Hematopoietic multipotent progenitor cell treated with erythropoietin and hydrocortisone succinate and interleukin-3 and kit ligand, for 4 days (in vitro differentiated cells): Measurements from ENCODE around the gene PRKAG2.

Experiments used
- DNase-seq: peaks from one replicate; pipeline ENCODE4 v3.0.0-alpha.2; 2015

PRKAG2 gene

DNA sequence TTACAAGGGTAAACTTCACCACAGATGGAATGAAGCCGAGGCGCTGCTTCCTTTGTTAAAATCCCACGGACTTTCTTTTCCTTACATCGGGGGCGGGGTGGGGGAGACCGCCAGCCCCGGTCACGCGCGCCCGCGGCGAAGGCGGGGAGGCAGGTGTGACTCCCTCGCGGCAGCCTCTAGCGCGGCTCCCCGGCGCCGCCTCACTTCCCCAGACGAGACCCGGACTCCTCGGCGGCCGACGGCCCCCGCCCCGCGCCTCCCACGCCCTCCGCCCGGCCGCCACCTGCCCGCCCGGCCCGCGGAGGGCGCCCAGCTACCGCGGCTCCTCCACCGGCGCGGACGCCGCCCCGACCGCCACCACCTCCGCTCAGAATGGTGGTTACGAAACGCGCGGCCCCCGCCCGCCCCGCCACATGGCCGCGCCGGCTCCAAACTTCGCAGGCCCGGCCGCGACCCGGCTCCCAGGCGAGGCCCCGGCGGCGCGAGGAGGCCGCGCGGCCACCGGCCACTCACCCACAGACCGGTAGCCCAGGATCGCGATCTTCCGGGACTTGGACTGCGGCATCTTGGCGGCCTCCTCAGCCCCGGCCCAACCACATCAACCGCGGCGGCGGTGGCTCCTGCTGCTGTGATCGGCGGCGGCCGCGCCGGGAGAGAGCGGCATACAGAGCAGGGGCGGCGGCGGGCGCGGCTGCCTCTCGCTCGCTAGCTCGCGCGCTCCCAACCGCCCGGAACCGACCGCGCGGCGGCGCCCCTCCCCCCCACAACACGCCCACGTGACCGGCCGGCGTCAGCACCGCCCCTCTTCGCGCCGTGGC, 357.8 kb downstream of the PRKAG2 start:
- peak; percentile 65 for DNase-seq

GRCh38 chr7:151518105-151518946, 358.6 kb downstream of the PRKAG2 start:
- peak; percentile 61 for DNase-seq

DNA sequence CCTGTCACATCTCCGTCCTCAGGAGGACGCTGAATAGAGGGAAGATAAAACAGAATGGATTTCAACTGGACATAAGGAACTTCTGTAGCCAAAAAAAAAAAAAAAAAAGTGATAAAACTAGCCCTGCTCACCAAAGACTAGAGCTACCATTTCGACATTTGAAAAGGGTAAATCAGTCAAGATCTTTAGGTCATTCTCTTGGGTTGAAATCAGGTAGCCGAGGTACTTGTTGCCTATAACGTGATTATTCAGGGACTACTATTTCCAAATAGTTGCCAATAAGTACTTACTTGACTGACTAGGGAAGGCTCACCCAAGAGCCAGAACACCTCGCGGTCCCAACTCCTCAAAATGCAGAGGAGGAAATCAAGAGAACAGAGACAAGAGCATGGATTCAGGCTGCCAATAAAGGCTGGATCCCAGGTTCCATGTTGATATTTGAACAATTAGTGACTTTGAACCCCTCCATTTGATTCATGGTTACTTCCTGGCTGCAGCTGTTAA, 359.3 kb downstream of the PRKAG2 start:
- DNase-seq: no peak

GRCh38 chr7:151515276-151515565, 361.7 kb downstream of the PRKAG2 start:
- no peak for DNase-seq

DNA sequence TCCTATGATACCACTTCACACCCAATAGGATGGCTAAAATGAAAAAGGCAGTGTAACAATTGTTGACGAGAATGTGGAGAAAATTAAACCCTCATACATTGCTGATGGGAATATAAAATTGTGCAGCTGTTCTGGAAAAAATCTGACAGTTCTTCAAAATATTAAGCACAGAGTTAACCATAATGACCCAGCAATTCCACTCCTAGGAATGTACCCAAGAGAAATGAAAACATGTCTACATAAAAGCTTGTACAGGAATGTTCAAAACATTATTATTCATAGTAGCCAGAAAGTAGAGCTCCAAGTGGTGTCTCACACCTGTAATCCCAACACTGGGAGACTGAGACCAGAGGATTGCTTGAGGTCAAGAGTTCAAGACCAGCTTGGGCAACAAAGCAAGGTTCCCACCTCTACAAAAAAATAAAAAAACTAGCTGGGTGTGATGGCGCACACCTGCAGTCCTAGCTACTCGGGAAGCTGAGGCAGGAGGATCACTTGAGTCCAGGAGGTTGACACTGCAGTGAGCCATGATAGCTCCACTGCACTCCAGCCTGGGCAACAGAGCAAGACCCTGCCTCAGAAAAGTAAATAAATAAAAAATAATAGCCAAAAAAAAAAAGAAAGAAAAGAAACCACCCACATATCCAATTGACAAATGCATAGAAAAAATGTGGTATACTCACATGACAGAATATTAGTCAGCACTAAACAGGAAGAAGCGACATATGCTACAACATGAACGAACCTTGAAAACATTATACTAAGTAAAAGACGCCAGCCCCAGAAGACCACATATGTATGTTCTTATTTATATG, 362.2 kb downstream of the PRKAG2 start:
- DNase-seq: no peak

- DNase-seq: no peak
These were observed 363.8 kb downstream of the PRKAG2 start for GRCh38 chr7:151513133-151513532.

- no peak for DNase-seq
These were observed 364.6 kb downstream of the PRKAG2 start for GRCh38 chr7:151512353-151512752.

GRCh38 chr7:151511946-151512345, 365.0 kb downstream of the PRKAG2 start:
- DNase-seq: no peak

DNA sequence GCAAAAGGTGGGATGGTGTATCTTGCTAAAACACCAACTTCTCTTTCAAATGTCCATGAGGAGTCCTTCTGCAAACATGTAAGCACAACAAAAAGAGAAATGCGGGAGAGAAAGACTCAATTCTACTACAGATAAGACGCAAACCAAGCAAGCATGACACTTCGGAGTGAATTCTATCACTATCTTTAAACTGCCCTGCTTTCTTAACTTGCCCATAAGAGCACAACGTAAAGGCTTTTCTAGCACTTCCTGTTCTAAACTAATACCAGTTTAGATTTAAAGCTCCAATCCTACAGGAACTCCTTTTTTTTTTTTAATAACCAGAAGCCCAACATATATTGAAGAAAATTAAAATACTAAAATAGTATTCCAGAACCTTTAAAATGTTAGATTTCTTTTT, 365.6 kb downstream of the PRKAG2 start:
- DNase-seq: no peak

GRCh38 chr7:151509670-151510333, 367.1 kb downstream of the PRKAG2 start:
- no peak for DNase-seq

DNA sequence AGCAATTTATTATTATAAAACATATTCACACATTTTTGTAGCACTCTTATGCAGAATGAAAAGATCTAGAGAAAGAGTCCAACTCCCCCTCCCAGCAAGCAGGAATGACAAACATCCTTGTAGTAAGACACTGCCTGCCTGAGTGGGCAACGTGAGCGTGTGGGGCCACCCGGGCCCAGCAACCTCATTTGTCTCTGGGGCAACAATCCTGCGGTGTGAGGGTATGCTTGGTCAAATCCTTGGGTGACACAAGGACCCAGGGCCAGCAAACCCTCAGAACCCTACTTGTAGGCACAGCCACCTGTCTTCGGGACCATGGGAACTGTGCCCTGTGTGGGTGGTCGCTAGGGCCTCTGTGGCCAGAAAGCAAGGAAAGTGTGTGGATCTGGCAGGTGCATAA, 367.9 kb downstream of the PRKAG2 start:
- no peak for DNase-seq

GRCh38 chr7:151507806-151508205, 369.1 kb downstream of the PRKAG2 start:
- no peak for DNase-seq

- DNase-seq: no peak
These were observed 370.0 kb downstream of the PRKAG2 start for GRCh38 chr7:151506901-151507382.
